Uterus (tissue), 2 donors: Measurements from ENCODE around the gene NDFIP2.

Experiments
- POLR2A ChIP-seq, 2 donors: fragments of 450-650 bp; IDR thresholded peaks; one replicate each; pipeline ENCODE4 v1.6.1; 2016; ENCODE audit warnings: antibody characterized with exemption in 2 of 2, mild to moderate bottlenecking in 1 of 2, moderate library complexity in 1 of 2
- TF ChIP-seq, protein P1 (sequence below), 4 experiments: fragments of 200-600 bp in 2 of 4; fragments of 450-650 bp in 2 of 4; sonication (generic) in 2 of 4; IDR thresholded peaks; one replicate each; pipeline ENCODE4 v1.5.1; 2016 to 2019; ENCODE audit warnings: antibody characterized with exemption in 4 of 4, mild to moderate bottlenecking in 2 of 4, moderate library complexity in 1 of 4

DNA sequence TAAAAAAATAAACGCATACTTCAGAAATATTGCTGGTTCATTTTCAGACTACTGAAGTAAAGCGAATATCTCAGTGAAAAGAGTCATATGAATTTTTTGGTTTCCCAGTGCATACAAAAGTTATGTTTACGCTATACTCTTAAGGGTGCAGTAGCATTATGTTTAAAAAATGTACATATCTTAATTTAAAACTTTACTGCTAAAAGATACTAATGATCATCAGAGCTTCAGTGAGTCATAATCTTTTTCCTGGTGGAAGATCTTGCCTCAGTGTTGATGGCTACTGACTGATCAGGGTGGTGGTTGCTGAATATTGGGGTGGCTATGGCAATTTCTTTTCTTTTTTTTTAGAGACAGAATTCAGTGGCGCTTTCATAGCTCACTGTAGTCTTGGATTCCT, 48.9 kb downstream of the NDFIP2 start:
- TF ChIP-seq, protein P1, sequence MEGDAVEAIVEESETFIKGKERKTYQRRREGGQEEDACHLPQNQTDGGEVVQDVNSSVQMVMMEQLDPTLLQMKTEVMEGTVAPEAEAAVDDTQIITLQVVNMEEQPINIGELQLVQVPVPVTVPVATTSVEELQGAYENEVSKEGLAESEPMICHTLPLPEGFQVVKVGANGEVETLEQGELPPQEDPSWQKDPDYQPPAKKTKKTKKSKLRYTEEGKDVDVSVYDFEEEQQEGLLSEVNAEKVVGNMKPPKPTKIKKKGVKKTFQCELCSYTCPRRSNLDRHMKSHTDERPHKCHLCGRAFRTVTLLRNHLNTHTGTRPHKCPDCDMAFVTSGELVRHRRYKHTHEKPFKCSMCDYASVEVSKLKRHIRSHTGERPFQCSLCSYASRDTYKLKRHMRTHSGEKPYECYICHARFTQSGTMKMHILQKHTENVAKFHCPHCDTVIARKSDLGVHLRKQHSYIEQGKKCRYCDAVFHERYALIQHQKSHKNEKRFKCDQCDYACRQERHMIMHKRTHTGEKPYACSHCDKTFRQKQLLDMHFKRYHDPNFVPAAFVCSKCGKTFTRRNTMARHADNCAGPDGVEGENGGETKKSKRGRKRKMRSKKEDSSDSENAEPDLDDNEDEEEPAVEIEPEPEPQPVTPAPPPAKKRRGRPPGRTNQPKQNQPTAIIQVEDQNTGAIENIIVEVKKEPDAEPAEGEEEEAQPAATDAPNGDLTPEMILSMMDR (IDR thresholded peaks at IDR 0.05) = no peak
- no peak for TF ChIP-seq POLR2A (IDR thresholded peaks at IDR 0.05)
